Natural killer cell (primary cell): ENCODE measurements around the gene XAB2. TPM values are rescaled to one million over a fixed set of nuclear protein-coding genes. Genes with fewer than 3 reads are reported as not detected.

Source experiments
- ATAC-seq, 3 donors: fragments of 150-1000 bp in 2 of 3; fragments of 200-7000 bp in 1 of 3; cut with Tn5 transposase; 1 replicate in 1 of 3; 2 replicates in 2 of 3; pipeline ENCODE4 v1.10.0; 2021; ENCODE audit warnings: mild to moderate bottlenecking in 2 of 3, moderate library complexity in 2 of 3
- DNase-seq, 2 donors: peaks; one replicate each; pipeline versions ENCODE4 v3.0.0 to v3.0.0-alpha.2; 2013 to 2021; ENCODE audit warnings: mixed read lengths in 1 of 2
- H3K27ac ChIP-seq: one replicate; pipeline ENCODE4 v1.5.1; 2013; ENCODE audit warnings: mild to moderate bottlenecking, low read length
- H3K27me3 ChIP-seq: one replicate; pipeline ENCODE4 v1.6.1; 2013; ENCODE audit warnings: low read length; ENCODE audit not compliant: control insufficient read depth, insufficient read depth
- H3K36me3 ChIP-seq: one replicate; pipeline ENCODE4 v1.6.1; 2013; ENCODE audit warnings: low read length; ENCODE audit not compliant: control insufficient read depth, insufficient read depth
- H3K4me1 ChIP-seq: one replicate; pipeline ENCODE4 v1.6.1; 2013; ENCODE audit warnings: low read length; ENCODE audit not compliant: control insufficient read depth, insufficient read depth
- H3K4me3 ChIP-seq: one replicate; pipeline ENCODE4 v1.5.1; 2013; ENCODE audit warnings: low read length
- H3K9me3 ChIP-seq: one replicate; pipeline ENCODE4 v1.6.1; 2013; ENCODE audit warnings: low read length; ENCODE audit not compliant: control insufficient read depth, insufficient read depth
- H3K27ac Mint-ChIP-seq, 2 donors: one replicate each; pipeline ENCODE4 v1.8.0; 2022; ENCODE audit warnings: mild to moderate bottlenecking in 2 of 2, mixed read lengths in 2 of 2, moderate library complexity in 1 of 2
- H3K27me3 Mint-ChIP-seq, 2 donors: one replicate each; pipeline ENCODE4 v1.8.0; 2022; ENCODE audit warnings: low read depth in 2 of 2, mixed read lengths in 2 of 2
- H3K36me3 Mint-ChIP-seq: one replicate; pipeline ENCODE4 v1.8.0; 2022; ENCODE audit warnings: mixed read lengths
- H3K4me1 Mint-ChIP-seq, 2 donors: one replicate each; pipeline ENCODE4 v1.8.0; 2022; ENCODE audit warnings: mixed read lengths in 2 of 2
- H3K4me3 Mint-ChIP-seq: one replicate; pipeline ENCODE4 v1.8.0; 2022; ENCODE audit warnings: mild to moderate bottlenecking, moderate library complexity, mixed read lengths
- H3K9me3 Mint-ChIP-seq, 2 donors: one replicate each; pipeline ENCODE4 v1.8.0; 2022; ENCODE audit warnings: mixed read lengths in 2 of 2
- CTCF ChIP-seq: fragments of 200-600 bp; IDR thresholded peaks from one replicate; pipeline ENCODE4 v1.8.0; 2022; ENCODE audit warnings: antibody characterized with exemption
- WGBS: methylation state at CpG from one replicate; pipeline ENCODE4 v1.1.7; 2013; ENCODE audit warnings: missing lambda C conversion rate; ENCODE audit not compliant: insufficient coverage; 5-methylcytosine and 5-hydroxymethylcytosine counted together
- intact Hi-C: fragments of 100-400 bp; cut with micrococcal nuclease; formaldehyde crosslinking; loops from one replicate; pipeline ENCODE4 v1.14.2; 2022
- total RNA-seq, 4 donors: library from RNA; stranded (reverse); fragments of 120-200 nt in 1 of 4; gene quantifications; one replicate each; pipeline versions ENCODE4 v1.2.3 to v1.2.4, GENCODE V29; 2013 to 2022

Gene XAB2
- total RNA-seq, 3 donors from 2014 or later (not counting 1 experiment from before 2014, with no cell fraction given), result 60.2 to 70.8 (median 67.7) TPM

DNA sequence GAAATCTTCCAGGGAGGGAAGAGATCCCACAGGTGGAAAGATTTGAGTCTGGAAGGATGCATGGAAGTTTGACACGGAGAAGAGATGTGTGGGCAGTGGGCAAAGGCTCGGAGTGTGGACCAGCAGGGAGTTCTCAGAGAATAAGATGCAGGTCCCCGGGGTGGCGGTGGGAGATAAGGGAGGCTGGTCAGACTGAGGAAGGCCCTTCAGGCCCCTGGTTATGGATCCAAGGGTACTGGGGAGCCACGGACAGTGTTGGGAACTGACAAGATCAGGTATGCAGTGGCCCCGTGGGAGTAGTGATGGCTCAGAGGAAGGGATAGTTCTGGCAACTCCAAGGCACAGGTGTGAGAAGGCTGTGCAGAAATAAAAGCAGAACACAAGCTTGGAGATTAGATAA is 31.2 kb downstream of the XAB2 start:
- Histone ChIP-seq H3K9me3 (no peaks in the 10 kb centered on the region), H3K4me3 (no peak overlapping the region), H3K27ac (no peak overlapping the region), H3K4me1 (peaks cover 8% of the 10 kb centered on the region), H3K27me3 (peaks cover 26% of the 10 kb centered on the region), H3K36me3 (no peaks in the 10 kb centered on the region)
- WGBS, result 72% methylated on average over 6 of the region's 6 CpGs
- intact Hi-C loops, result no loop called here
- Mint-ChIP-seq H3K36me3 (no peaks in the 10 kb centered on the region), H3K27me3 (peaks cover 30 to 44% of the 10 kb centered on the region in 2 donors), H3K4me3 (peak overlapping the region; percentile 43), H3K4me1 (peaks cover 5 to 10% of the 10 kb centered on the region in 2 donors), H3K9me3 (no peaks in the 10 kb centered on the region), H3K27ac (no peak overlapping the region)
- DNase-seq (no peak), ATAC-seq (no peak)
- TF ChIP-seq CTCF, result no peak

GRCh38 chr19:7597689-7598088 is 31.7 kb downstream of the XAB2 start:
- Histone ChIP-seq H3K9me3 (no peaks in the 10 kb centered on the region), H3K4me3 (no peak overlapping the region), H3K36me3 (no peaks in the 10 kb centered on the region), H3K4me1 (peaks cover 8% of the 10 kb centered on the region), H3K27me3 (peaks cover 26% of the 10 kb centered on the region), H3K27ac (no peak overlapping the region)
- intact Hi-C loops, result no loop called here
- WGBS, result 88% methylated on average over 9 of the region's 9 CpGs
- Mint-ChIP-seq H3K27me3 (peaks cover 35 to 44% of the 10 kb centered on the region in 2 donors), H3K36me3 (no peaks in the 10 kb centered on the region), H3K9me3 (no peaks in the 10 kb centered on the region), H3K27ac (no peak overlapping the region), H3K4me3 (peak overlapping the region; percentile 43), H3K4me1 (peaks cover 5 to 10% of the 10 kb centered on the region in 2 donors)
- DNase-seq (no peak), ATAC-seq (no peak)
- no peak for TF ChIP-seq CTCF

GRCh38 chr19:7596211-7596937 is 33.0 kb downstream of the XAB2 start:
- WGBS, result 5% methylated on average over 70 of the region's 70 CpGs
- peaks cover 26% of the 10 kb centered on the region for H3K27me3 ChIP-seq
- peaks cover 38 to 40% of the 10 kb centered on the region in 2 donors for H3K27me3 Mint-ChIP-seq

More at GRCh38 chr19:7596211-7596937, 33.0 kb downstream of the XAB2 start:
- Mint-ChIP-seq H3K27ac (no peak overlapping the region), H3K4me3 (peak overlapping the region; percentile 74), H3K9me3 (no peaks in the 10 kb centered on the region), H3K36me3 (no peaks in the 10 kb centered on the region), H3K4me1 (peaks cover 5 to 10% of the 10 kb centered on the region in 2 donors)
- Histone ChIP-seq H3K36me3 (no peaks in the 10 kb centered on the region), H3K4me3 (no peak overlapping the region), H3K9me3 (no peaks in the 10 kb centered on the region), H3K27ac (no peak overlapping the region), H3K4me1 (peaks cover 8% of the 10 kb centered on the region)
- peak in 1 of 2 donors; percentile 32 for DNase-seq
- ATAC-seq, result peak in 1 of 3 donors; percentile 34
- TF ChIP-seq CTCF, result no peak
- intact Hi-C loops, result no loop called here
